Measurements from ENCODE around the gene HP. TPM values are rescaled to one million over a fixed set of nuclear protein-coding genes. Genes with fewer than 3 reads are reported as not detected.

The HP gene
- total and polyA plus RNA-seq, 2 of the 13 experiments (the other 11 are each of a cell fraction or from before 2014, with no cell fraction given) = 387 to 524 TPM

- 0 out of 2 replicates have a peak, but pooled peaks have one; percentile 15 for TF ChIP-seq AHDC1 (CRISPR knock-in tag; IDR thresholded peaks at IDR 0.05; ENCODE audit: borderline replicate concordance)
- TF ChIP-seq FOXO1 (CRISPR knock-in tag; IDR thresholded peaks at IDR 0.05) = peak; percentile 54
- no peak for TF ChIP-seq NR2F2 (IDR thresholded peaks at IDR 0.05; ENCODE audit: borderline replicate concordance, low read depth)
- no peak for TF ChIP-seq ZNF841 (CRISPR knock-in tag; IDR thresholded peaks at IDR 0.05; ENCODE audit: borderline replicate concordance)
- TF ChIP-seq, protein P1, sequence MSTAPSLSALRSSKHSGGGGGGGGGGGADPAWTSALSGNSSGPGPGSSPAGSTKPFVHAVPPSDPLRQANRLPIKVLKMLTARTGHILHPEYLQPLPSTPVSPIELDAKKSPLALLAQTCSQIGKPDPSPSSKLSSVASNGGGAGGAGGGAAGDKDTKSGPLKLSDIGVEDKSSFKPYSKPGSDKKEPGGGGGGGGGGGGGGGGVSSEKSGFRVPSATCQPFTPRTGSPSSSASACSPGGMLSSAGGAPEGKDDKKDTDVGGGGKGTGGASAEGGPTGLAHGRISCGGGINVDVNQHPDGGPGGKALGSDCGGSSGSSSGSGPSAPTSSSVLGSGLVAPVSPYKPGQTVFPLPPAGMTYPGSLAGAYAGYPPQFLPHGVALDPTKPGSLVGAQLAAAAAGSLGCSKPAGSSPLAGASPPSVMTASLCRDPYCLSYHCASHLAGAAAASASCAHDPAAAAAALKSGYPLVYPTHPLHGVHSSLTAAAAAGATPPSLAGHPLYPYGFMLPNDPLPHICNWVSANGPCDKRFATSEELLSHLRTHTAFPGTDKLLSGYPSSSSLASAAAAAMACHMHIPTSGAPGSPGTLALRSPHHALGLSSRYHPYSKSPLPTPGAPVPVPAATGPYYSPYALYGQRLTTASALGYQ (CRISPR knock-in tag; IDR thresholded peaks at IDR 0.05) = no peak
- TF ChIP-seq ZNF274 (CRISPR knock-in tag; IDR thresholded peaks at IDR 0.05) = 0 out of 2 replicates have a peak, but pooled peaks have one; percentile 22
- TF ChIP-seq, protein P2, sequence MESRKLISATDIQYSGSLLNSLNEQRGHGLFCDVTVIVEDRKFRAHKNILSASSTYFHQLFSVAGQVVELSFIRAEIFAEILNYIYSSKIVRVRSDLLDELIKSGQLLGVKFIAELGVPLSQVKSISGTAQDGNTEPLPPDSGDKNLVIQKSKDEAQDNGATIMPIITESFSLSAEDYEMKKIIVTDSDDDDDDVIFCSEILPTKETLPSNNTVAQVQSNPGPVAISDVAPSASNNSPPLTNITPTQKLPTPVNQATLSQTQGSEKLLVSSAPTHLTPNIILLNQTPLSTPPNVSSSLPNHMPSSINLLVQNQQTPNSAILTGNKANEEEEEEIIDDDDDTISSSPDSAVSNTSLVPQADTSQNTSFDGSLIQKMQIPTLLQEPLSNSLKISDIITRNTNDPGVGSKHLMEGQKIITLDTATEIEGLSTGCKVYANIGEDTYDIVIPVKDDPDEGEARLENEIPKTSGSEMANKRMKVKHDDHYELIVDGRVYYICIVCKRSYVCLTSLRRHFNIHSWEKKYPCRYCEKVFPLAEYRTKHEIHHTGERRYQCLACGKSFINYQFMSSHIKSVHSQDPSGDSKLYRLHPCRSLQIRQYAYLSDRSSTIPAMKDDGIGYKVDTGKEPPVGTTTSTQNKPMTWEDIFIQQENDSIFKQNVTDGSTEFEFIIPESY (CRISPR knock-in tag; IDR thresholded peaks at IDR 0.05) = no peak
- TF ChIP-seq MTF2 (CRISPR knock-in tag; IDR thresholded peaks at IDR 0.05; ENCODE audit: borderline replicate concordance) = 0 out of 2 replicates have a peak, but pooled peaks have one; percentile 28
- TF ChIP-seq ZNF644 (CRISPR knock-in tag; IDR thresholded peaks at IDR 0.05; ENCODE audit: low read depth) = peak; percentile 68
- TF ChIP-seq, protein P3, sequence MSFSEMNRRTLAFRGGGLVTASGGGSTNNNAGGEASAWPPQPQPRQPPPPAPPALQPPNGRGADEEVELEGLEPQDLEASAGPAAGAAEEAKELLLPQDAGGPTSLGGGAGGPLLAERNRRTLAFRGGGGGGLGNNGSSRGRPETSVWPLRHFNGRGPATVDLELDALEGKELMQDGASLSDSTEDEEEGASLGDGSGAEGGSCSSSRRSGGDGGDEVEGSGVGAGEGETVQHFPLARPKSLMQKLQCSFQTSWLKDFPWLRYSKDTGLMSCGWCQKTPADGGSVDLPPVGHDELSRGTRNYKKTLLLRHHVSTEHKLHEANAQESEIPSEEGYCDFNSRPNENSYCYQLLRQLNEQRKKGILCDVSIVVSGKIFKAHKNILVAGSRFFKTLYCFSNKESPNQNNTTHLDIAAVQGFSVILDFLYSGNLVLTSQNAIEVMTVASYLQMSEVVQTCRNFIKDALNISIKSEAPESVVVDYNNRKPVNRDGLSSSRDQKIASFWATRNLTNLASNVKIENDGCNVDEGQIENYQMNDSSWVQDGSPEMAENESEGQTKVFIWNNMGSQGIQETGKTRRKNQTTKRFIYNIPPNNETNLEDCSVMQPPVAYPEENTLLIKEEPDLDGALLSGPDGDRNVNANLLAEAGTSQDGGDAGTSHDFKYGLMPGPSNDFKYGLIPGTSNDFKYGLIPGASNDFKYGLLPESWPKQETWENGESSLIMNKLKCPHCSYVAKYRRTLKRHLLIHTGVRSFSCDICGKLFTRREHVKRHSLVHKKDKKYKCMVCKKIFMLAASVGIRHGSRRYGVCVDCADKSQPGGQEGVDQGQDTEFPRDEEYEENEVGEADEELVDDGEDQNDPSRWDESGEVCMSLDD (CRISPR knock-in tag; IDR thresholded peaks at IDR 0.05; ENCODE audit: borderline replicate concordance) = no peak
- TF ChIP-seq HOXA5 (CRISPR knock-in tag; IDR thresholded peaks at IDR 0.05) = no peak
- no peak for TF ChIP-seq SOX6 (IDR thresholded peaks at IDR 0.05)
- TF ChIP-seq SOX6 (CRISPR knock-in tag; IDR thresholded peaks at IDR 0.05) = peak; percentile 61
- no peak for TF ChIP-seq ARNT2 (CRISPR knock-in tag; IDR thresholded peaks at IDR 0.05; ENCODE audit: low read depth)
- no peak for TF ChIP-seq KLF6 (CRISPR knock-in tag; IDR thresholded peaks at IDR 0.05)
- TF ChIP-seq IRF2 (CRISPR knock-in tag; IDR thresholded peaks at IDR 0.05) = 0 out of 2 replicates have a peak, but pooled peaks have one; percentile 43
- peak; percentile 36; the same call in 1 of the 2 replicates for TF ChIP-seq SP2 (CRISPR knock-in tag; IDR thresholded peaks at IDR 0.05)
- TF ChIP-seq ZSCAN22 (CRISPR knock-in tag; IDR thresholded peaks at IDR 0.05) = no peak
Observed at GRCh38 chr16:72029567-72030271, 24.6 kb upstream of the HP start (continued).

Measured in HepG2 (cell line).